HG03064 (cell line): ENCODE results near the gene TLCD1.

Experiments used
- ATAC-seq: cut with Tn5 transposase; IDR thresholded peaks from one replicate; pipeline ENCODE4 v1.9.1; 2021; ENCODE audit warnings: low read depth; ENCODE audit not compliant: unreplicated experiment

Gene TLCD1

GRCh38 chr17:28726226-28726626 lies at the start of gene TLCD1:
Gene TLCD1, minus strand, starts transcription at chr17:28726233. Its CDS starts 136 bp downstream, at chr17:28726097.
- ATAC-seq, result peak; percentile 1

- no peak for ATAC-seq
Observed at GRCh38 chr17:28774206-28774605, 48.2 kb upstream of the TLCD1 start.

GRCh38 chr17:28773736-28774135 lies 47.7 kb upstream of the TLCD1 start:
- ATAC-seq, result no peak

GRCh38 chr17:28765038-28765437 lies 39.0 kb upstream of the TLCD1 start:
- ATAC-seq, result no peak

- ATAC-seq, result no peak
Observed at GRCh38 chr17:28763804-28764266, 37.8 kb upstream of the TLCD1 start.

- ATAC-seq, result no peak
Observed at GRCh38 chr17:28763137-28763799, 37.2 kb upstream of the TLCD1 start.

GRCh38 chr17:28760601-28761562 lies 34.8 kb upstream of the TLCD1 start:
- no peak for ATAC-seq

- ATAC-seq, result no peak
Observed at GRCh38 chr17:28759256-28759865, 33.3 kb upstream of the TLCD1 start.

GRCh38 chr17:28758411-28759121 lies 32.5 kb upstream of the TLCD1 start:
- ATAC-seq, result no peak

GRCh38 chr17:28756049-28756804 lies 30.2 kb upstream of the TLCD1 start:
- ATAC-seq, result no peak

GRCh38 chr17:28755486-28755885 lies 29.5 kb upstream of the TLCD1 start:
- ATAC-seq, result no peak

- ATAC-seq, result no peak
Observed at GRCh38 chr17:28751600-28752366, 25.8 kb upstream of the TLCD1 start.

- no peak for ATAC-seq
Observed at GRCh38 chr17:28750178-28751047, 24.4 kb upstream of the TLCD1 start.

GRCh38 chr17:28749516-28750177 lies 23.6 kb upstream of the TLCD1 start:
- ATAC-seq, result no peak

GRCh38 chr17:28748852-28749515 lies 23.0 kb upstream of the TLCD1 start:
- no peak for ATAC-seq

GRCh38 chr17:28747801-28748750 lies 22.0 kb upstream of the TLCD1 start:
- ATAC-seq, result no peak
